Loucy (cell line): Measurements from ENCODE around the gene SGMS1.

Experiments used
- H2AFZ ChIP-seq: fragments of 200-600 bp; sonication (generic); 2 replicates; pipeline ENCODE4 v1.6.0; 2016; ENCODE audit warnings: antibody characterized with exemption, mild to moderate bottlenecking, low read length, moderate library complexity
- H3F3A ChIP-seq: fragments of 200-600 bp; 2 replicates; pipeline ENCODE4 v1.6.0; 2016; ENCODE audit warnings: antibody characterized with exemption, low read depth, mild to moderate bottlenecking
- H3K27me3 ChIP-seq: fragments of 200-600 bp; sonication (generic); 2 replicates; pipeline ENCODE4 v1.6.1; 2014; ENCODE audit warnings: low read length, mild to moderate bottlenecking; ENCODE audit not compliant: insufficient read depth, poor library complexity, severe bottlenecking
- H3K36me3 ChIP-seq: fragments of 200-600 bp; sonication (generic); 2 replicates; pipeline ENCODE4 v1.6.1; 2016; ENCODE audit warnings: low read length; ENCODE audit not compliant: insufficient read depth
- H3K4me1 ChIP-seq: fragments of 200-600 bp; sonication (generic); 2 replicates; pipeline ENCODE4 v1.5.1; 2014; ENCODE audit warnings: low read length, mild to moderate bottlenecking; ENCODE audit not compliant: insufficient read depth, poor library complexity, severe bottlenecking
- H3K4me2 ChIP-seq: fragments of 200-600 bp; sonication (generic); 2 replicates; pipeline ENCODE4 v1.6.0; 2014; ENCODE audit warnings: antibody characterized with exemption, low read length, low read depth, mild to moderate bottlenecking; ENCODE audit not compliant: poor library complexity, severe bottlenecking
- H3K4me3 ChIP-seq: fragments of 200-600 bp; sonication (generic); 2 replicates; pipeline ENCODE4 v1.5.1; 2014; ENCODE audit warnings: low read length, mild to moderate bottlenecking, mixed read lengths; ENCODE audit not compliant: poor library complexity, severe bottlenecking
- H3K79me2 ChIP-seq: fragments of 200-600 bp; sonication (generic); 2 replicates; pipeline ENCODE4 v1.6.1; 2014; ENCODE audit warnings: low read length; ENCODE audit not compliant: insufficient read depth
- H3K9ac ChIP-seq: fragments of 200-600 bp; sonication (generic); 2 replicates; pipeline ENCODE4 v1.6.0; 2014; ENCODE audit warnings: mild to moderate bottlenecking, low read depth, low read length, moderate library complexity; ENCODE audit not compliant: poor library complexity, severe bottlenecking
- H3K9me2 ChIP-seq: fragments of 200-600 bp; sonication (generic); replicated peaks from 2 replicates; pipeline ENCODE4 v1.6.1; 2016; ENCODE audit warnings: low read depth, low read length, mixed read lengths
- H3K9me3 ChIP-seq: fragments of 200-600 bp; sonication (generic); 2 replicates; pipeline ENCODE4 v1.6.1; 2014; ENCODE audit warnings: mild to moderate bottlenecking, antibody characterized with exemption, low read length, low read depth; ENCODE audit not compliant: insufficient read depth
- H4K20me1 ChIP-seq: fragments of 200-600 bp; sonication (generic); 2 replicates; pipeline ENCODE4 v1.6.0; 2014; ENCODE audit warnings: antibody characterized with exemption, low read length, mild to moderate bottlenecking; ENCODE audit not compliant: insufficient read depth, poor library complexity, severe bottlenecking
- EZH2phosphoT487 ChIP-seq: fragments of 200-600 bp; IDR thresholded peaks from 2 replicates; pipeline ENCODE4 v1.6.1; 2018; ENCODE audit warnings: antibody characterized with exemption, mild to moderate bottlenecking, moderate library complexity, borderline replicate concordance
- TF ChIP-seq, protein P1 (sequence below): fragments of 200-600 bp; sonication (generic); conservative IDR thresholded peaks from 2 replicates; pipeline ENCODE4 v1.5.1; 2014; ENCODE audit warnings: mild to moderate bottlenecking, antibody characterized with exemption, low read length

SGMS1 gene

DNA sequence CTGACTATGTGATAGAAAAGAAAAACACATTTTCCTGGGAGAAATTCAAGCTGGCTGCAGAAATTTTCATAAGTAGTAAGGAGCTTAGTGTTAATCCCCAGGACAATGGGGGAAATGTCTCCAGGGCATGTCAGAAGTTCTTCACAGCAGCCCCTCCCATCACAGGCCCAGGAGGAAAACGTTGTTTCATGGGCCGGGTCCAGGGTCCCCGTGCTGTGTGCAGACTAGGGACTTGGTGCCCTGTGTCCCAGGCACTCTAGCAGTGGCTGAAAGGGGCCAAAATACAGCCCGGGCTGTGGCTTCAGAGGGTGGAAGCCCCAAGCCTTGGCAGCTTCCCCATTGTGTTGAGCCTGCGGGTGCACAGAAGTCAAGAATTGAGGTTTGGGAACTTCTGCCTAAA is 273.4 kb downstream of the SGMS1 start:
- TF ChIP-seq EZH2phosphoT487, result no peak
- TF ChIP-seq, protein P1, sequence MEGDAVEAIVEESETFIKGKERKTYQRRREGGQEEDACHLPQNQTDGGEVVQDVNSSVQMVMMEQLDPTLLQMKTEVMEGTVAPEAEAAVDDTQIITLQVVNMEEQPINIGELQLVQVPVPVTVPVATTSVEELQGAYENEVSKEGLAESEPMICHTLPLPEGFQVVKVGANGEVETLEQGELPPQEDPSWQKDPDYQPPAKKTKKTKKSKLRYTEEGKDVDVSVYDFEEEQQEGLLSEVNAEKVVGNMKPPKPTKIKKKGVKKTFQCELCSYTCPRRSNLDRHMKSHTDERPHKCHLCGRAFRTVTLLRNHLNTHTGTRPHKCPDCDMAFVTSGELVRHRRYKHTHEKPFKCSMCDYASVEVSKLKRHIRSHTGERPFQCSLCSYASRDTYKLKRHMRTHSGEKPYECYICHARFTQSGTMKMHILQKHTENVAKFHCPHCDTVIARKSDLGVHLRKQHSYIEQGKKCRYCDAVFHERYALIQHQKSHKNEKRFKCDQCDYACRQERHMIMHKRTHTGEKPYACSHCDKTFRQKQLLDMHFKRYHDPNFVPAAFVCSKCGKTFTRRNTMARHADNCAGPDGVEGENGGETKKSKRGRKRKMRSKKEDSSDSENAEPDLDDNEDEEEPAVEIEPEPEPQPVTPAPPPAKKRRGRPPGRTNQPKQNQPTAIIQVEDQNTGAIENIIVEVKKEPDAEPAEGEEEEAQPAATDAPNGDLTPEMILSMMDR, result no peak
- H2AFZ ChIP-seq, result no peak overlapping the region
- H3F3A ChIP-seq, result no peaks in the 10 kb centered on the region
- no peak overlapping the region for H3K4me3 ChIP-seq
- H3K36me3 ChIP-seq, result no peaks in the 10 kb centered on the region
- no peak overlapping the region for H3K4me2 ChIP-seq
- no peaks in the 10 kb centered on the region for H3K9me2 ChIP-seq
- H3K79me2 ChIP-seq, result no peaks in the 10 kb centered on the region
- H3K4me1 ChIP-seq, result no peaks in the 10 kb centered on the region
- no peaks in the 10 kb centered on the region for H4K20me1 ChIP-seq
- no peaks in the 10 kb centered on the region for H3K9me3 ChIP-seq
- no peak overlapping the region for H3K9ac ChIP-seq
- H3K27me3 ChIP-seq, result no peaks in the 10 kb centered on the region

DNA sequence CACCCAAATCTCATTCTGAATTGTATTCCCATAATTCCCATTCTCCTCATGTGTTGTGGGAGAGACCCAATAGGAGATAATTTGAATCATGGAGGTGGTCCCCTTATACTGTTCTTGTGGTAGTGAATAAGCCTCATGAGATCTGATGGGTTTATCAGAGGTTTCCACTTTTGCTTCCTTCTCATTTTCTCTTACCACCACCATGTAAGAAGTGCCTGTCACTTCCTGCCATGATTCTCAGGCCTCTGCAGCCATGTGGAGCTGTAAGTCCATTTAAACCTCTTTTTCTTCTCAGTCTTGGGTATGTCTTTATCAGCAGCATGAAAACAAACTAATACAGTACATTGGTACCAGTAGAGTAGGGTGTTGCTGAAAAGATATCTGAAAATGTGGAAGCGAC is 274.2 kb downstream of the SGMS1 start:
- H2AFZ ChIP-seq, result no peak overlapping the region
- H3K79me2 ChIP-seq, result no peaks in the 10 kb centered on the region
- H4K20me1 ChIP-seq, result no peaks in the 10 kb centered on the region
- no peaks in the 10 kb centered on the region for H3K9me2 ChIP-seq
- H3K4me2 ChIP-seq, result no peak overlapping the region
- H3K9me3 ChIP-seq, result no peaks in the 10 kb centered on the region
- no peaks in the 10 kb centered on the region for H3F3A ChIP-seq
- H3K9ac ChIP-seq, result no peak overlapping the region
- no peaks in the 10 kb centered on the region for H3K4me1 ChIP-seq
- no peaks in the 10 kb centered on the region for H3K36me3 ChIP-seq
- no peak overlapping the region for H3K4me3 ChIP-seq
- TF ChIP-seq EZH2phosphoT487, result no peak
- TF ChIP-seq, protein P1, result no peak
- H3K27me3 ChIP-seq, result no peaks in the 10 kb centered on the region

DNA sequence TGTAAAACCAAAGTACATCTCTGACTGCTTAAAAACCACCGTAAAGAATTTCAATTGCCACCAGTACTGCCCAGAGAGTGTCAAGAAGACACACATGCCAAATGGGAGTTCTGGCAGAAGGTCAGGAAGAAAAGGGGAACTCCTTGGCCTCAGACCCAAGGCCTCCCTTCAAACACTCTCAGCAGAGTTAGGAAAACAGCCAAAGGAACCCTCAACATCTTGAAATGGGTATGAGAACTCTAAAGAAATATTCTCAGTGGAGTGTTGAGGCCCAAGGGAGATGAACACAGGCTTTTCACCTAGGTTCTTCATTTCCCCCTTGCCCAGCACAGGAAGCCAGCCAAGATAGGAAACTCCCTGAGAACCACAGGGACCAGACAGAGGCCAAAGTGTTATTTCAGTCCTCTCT is 276.4 kb downstream of the SGMS1 start:
- Histone ChIP-seq H3K36me3 (no peaks in the 10 kb centered on the region; the same call in 1 of the 2 replicates), H3K4me1 (no peaks in the 10 kb centered on the region)

DNA sequence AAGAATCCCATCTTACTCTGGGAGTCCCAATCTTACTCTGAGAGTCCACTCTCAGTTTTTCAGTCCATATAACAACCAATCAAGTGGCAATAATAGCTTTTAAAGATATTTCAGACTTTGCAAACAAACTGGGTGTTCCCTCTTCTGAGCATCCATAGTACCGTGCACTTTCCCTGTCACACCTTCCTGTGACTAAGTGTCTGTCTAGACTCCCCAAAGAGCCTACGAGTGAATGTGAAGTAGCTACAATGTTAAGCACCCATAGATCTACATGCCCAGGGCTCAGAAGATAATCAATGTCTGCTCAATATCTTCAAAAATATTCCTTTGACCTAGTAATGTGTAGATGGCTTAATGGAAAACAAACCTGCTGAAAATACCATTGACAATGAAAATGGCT is 276.8 kb downstream of the SGMS1 start:
- no peaks in the 10 kb centered on the region; the same call in 1 of the 2 replicates for H3K36me3 ChIP-seq

More for the DNA sequence above, 276.4 kb downstream of the SGMS1 start:
- Histone ChIP-seq H3K79me2 (no peaks in the 10 kb centered on the region), H3K9me3 (no peaks in the 10 kb centered on the region), H3K9me2 (no peaks in the 10 kb centered on the region), H3K27me3 (no peaks in the 10 kb centered on the region), H2AFZ (no peak overlapping the region), H3K4me3 (no peak overlapping the region), H3F3A (no peaks in the 10 kb centered on the region), H3K9ac (no peak overlapping the region), H4K20me1 (no peaks in the 10 kb centered on the region), H3K4me2 (no peak overlapping the region)
- TF ChIP-seq EZH2phosphoT487, result no peak

More for the DNA sequence above, 276.8 kb downstream of the SGMS1 start:
- no peaks in the 10 kb centered on the region for H3K79me2 ChIP-seq
- no peaks in the 10 kb centered on the region for H3F3A ChIP-seq
- H3K9ac ChIP-seq, result no peak overlapping the region
- no peaks in the 10 kb centered on the region for H4K20me1 ChIP-seq
- H3K4me2 ChIP-seq, result no peak overlapping the region
- no peak overlapping the region for H2AFZ ChIP-seq
- H3K9me3 ChIP-seq, result no peaks in the 10 kb centered on the region
- H3K27me3 ChIP-seq, result no peaks in the 10 kb centered on the region
- no peaks in the 10 kb centered on the region for H3K9me2 ChIP-seq
- H3K4me1 ChIP-seq, result no peaks in the 10 kb centered on the region
- no peak for TF ChIP-seq EZH2phosphoT487
- TF ChIP-seq, protein P1, result no peak
- H3K4me3 ChIP-seq, result no peak overlapping the region
